Fibroblast of villous mesenchyme (primary cell): Measurements from ENCODE around the gene EGR1. TPM values are rescaled to one million over a fixed set of nuclear protein-coding genes. Genes with fewer than 3 reads are reported as not detected.

Experiments used
- DNase-seq: peaks from one replicate; pipeline ENCODE4 v3.0.0-alpha.2; 2010; ENCODE audit warnings: low read depth
- H3K4me3 ChIP-seq: 2 replicates; pipeline ENCODE4 v1.5.1; 2011; ENCODE audit warnings: low read depth, mild to moderate bottlenecking, low read length
- total RNA-seq: library from RNA; depleted of rRNA; stranded (reverse); fragments of >200 nt; gene quantifications from 2 replicates; pipeline ENCODE4 v1.2.3, GENCODE V29; 2012
- TF ChIP-seq, protein P1 (sequence below): IDR thresholded peaks from 2 replicates; pipeline ENCODE4 v1.5.1; 2012; ENCODE audit warnings: low read depth, mild to moderate bottlenecking, low read length; ENCODE audit not compliant: insufficient read depth

The EGR1 gene
- total RNA-seq, 1 donor, result 3.5 TPM

DNA sequence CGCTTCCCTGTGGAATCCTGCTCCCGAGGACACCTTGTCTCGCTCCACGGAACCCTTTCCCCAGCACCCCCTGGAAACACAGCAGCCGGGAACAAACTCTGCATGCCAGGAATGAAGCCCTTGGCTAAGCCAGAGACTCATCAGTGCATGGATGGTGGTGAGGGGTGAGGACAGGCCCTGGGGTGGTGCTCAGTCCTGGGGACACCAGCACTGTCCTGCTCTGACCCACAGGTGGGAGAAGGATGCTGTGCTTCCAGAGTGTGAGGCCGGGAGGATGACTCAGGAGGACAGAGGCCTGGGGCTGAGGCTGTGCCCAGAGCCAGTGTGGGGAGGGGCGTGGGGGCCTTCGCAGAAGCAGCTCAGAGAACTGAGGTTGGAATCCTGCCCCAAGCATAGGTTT, 11.2 kb upstream of the EGR1 start:
- no peak overlapping the region for H3K4me3 ChIP-seq
- TF ChIP-seq, protein P1, sequence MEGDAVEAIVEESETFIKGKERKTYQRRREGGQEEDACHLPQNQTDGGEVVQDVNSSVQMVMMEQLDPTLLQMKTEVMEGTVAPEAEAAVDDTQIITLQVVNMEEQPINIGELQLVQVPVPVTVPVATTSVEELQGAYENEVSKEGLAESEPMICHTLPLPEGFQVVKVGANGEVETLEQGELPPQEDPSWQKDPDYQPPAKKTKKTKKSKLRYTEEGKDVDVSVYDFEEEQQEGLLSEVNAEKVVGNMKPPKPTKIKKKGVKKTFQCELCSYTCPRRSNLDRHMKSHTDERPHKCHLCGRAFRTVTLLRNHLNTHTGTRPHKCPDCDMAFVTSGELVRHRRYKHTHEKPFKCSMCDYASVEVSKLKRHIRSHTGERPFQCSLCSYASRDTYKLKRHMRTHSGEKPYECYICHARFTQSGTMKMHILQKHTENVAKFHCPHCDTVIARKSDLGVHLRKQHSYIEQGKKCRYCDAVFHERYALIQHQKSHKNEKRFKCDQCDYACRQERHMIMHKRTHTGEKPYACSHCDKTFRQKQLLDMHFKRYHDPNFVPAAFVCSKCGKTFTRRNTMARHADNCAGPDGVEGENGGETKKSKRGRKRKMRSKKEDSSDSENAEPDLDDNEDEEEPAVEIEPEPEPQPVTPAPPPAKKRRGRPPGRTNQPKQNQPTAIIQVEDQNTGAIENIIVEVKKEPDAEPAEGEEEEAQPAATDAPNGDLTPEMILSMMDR, result no peak
- no peak for DNase-seq

DNA sequence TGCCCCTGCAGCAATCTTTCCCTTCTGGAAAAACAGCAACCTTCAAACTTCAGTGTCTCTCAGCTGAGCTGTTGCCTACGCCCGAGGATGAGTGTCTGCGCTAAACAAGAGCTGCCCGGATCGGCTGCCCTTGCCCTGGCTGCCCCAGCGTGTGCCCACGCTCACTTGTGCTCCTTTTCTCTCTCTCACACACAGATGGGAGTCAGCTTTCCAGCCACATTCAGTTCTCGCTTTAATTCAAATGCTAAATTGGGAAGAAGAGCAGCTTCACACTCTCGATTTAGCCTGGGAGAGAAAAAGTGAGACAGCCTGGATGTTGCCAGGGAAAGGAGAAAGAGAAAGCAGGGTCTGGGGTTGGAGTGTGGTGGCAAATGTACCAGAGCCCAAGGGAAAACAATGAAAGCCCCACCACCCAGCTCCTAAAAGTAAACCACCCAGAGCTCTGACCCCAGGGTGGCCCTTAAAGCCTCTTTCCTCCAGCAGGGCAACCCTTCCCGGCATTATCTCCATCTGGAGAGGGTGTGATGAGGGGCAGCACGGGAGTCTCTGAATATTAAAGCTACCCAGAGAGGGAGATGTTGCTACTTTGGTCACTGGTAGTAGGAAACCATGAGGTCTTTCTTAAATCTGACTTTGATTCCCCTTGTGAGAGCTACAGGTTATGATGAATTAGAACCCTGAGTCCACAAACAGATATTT, 9.9 kb upstream of the EGR1 start:
- TF ChIP-seq, protein P1, result no peak
- DNase-seq, result no peak
- no peak overlapping the region for H3K4me3 ChIP-seq

DNA sequence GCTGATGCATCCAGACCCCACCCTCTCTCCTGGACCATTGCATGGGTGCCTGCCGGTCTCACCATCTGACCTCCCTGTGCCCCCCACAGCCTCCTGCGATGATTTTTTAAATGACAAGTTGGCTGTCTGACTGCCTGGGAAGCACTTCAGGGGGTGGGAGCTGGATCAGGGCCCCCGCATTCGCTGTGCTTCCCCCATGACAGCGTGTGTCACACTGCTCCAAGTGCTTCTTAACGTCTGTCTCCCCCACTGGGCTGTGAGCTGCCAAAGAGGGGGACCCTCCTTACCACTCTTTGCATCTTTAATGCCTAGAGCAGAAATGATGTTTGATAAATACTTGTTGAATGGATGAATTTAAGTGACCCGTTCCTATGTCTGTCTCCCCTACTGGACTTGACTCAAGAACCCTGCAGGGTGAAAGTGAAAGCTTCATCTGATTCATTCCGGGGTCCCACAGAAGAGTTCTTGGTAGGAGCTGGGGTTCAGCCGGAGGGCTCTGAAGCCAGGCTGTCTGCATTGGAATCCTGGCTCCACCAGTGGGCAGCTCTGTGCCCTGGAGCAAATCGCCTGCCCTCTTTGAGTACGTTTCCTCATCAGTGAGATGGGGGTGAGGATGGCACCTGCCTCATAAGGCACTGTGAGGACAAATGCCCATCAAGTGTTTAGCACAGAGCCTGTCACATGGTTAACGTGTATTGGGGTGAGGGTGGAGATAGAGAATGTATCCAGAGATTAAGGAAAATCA, 7.6 kb upstream of the EGR1 start:
- TF ChIP-seq, protein P1, result peak; percentile 12
- DNase-seq, result no peak
- no peak overlapping the region for H3K4me3 ChIP-seq

DNA sequence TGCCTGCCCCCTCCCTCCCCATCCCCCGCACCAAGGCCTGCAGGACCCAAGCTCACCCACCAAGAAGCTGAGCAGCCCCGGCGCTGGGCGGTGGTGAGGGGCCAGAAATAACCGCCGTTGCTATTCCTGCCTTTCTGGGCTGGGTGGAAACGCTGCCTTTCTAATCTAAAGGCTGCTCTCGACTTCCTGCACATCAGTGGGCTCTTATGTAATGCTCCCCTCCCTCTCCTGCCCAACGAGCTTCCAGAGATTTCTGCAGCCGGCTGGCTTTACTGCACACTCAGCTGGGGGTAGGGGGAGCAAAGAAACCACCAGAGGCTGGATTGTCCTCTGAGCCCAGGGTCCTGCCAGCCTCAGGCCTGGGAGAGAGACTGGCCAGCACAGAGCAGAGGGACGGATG, 6.9 kb upstream of the EGR1 start:
- H3K4me3 ChIP-seq, result no peak overlapping the region
- TF ChIP-seq, protein P1, result no peak
- peak; percentile 21 for DNase-seq

DNA sequence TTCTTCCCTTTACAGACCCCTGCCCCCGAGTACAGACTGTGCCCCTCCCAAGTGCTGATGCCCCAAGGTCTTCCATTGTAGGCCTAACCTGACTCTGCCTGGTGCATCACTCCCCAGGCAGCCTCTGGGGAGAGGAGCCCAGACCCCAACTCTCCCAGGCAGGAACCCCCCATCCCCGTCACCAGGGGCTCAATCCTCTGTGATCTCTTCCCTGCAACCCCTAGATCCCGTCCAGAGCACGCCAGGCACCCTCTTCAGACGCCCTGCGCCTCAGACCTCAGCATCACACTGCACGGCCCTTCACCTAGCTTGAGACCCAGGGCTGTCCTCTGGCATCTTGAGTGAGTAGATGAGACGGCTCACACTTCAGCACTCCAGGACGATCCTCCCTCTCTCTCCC, 6.4 kb upstream of the EGR1 start:
- H3K4me3 ChIP-seq, result no peak overlapping the region
- DNase-seq, result no peak
- TF ChIP-seq, protein P1, result no peak

DNA sequence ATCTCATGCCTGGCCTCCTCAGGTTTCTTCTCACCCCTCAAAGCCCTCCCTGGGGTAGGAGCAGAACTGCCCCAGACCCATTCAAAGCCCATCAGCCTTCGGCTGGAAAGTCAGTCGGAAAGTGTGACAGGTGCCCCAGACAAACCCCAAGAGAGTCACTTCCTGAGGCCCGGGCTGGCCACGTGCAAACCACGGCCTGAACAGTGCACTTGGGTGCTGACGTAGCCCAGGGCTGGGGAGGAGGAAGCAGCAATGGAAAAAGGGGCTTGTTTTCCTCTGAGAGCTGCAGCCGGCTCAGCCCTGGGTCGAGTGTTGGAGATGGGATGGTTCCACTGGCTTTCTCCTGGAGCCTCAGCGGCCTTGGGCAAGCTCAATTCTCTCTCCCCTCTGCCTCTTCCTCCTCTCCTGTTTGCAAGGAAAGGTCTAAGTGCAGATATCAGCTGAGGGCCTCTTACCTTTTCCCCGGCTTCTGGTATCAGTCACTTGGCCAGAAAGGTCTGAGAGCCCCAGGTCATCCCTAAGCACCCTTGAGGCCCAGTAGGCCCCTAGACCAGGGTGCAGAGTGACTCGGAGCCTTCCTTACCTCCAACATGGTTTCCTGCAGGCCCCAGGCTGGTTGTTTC, 5.9 kb upstream of the EGR1 start:
- TF ChIP-seq, protein P1, result no peak
- no peak for DNase-seq
- H3K4me3 ChIP-seq, result no peak overlapping the region
